K562 (cell line): Measurements from ENCODE around the gene ALOX5. TPM values are rescaled to one million over a fixed set of nuclear protein-coding genes. Genes with fewer than 3 reads are reported as not detected.
"Not testable (repeated sequence)": the region's sequence is repeated elsewhere in the genome, so short reads cannot be mapped to it uniquely, and the experiment has no call there.

Experiments
- ATAC-seq: fragments of 200-7000 bp; cut with Tn5 transposase; 3 replicates; pipeline ENCODE4 v1.9.1; 2020; ENCODE audit warnings: moderate library complexity
- BruUV-seq: library from RNA; stranded (reverse); fragments of 400-500 nt; replicated peaks from 2 replicates; lab custom pipeline; 2021; lab: Mats Ljungman, UMichigan
- CTCF ChIA-PET: fragments of 300-600 bp; formaldehyde crosslinking; extraction: SDS; loops from one replicate; lab custom pipeline; 2021; ENCODE audit warnings: low intra/inter-chr PET ratio; lab: Yijun Ruan, JAX
- POLR2A ChIA-PET: fragments of 300-600, 350-650 bp; sonication (Branson Sonifier 250); formaldehyde crosslinking; extraction: SDS; loops from one replicate; lab custom pipeline; 2021; ENCODE audit warnings: antibody characterized with exemption, inconsistent platforms; lab: Yijun Ruan, JAX
- DNase-seq, 4 experiments: peaks; one replicate each; pipeline versions ENCODE4 v3.0.0 to v3.0.0-alpha.2; 2011 to 2018; ENCODE audit warnings: low spot score in 3 of 4, mixed read lengths in 3 of 4; ENCODE audit errors: extremely low read depth in 1 of 4
- FAIRE-seq: peaks from 2 replicates; lab custom pipeline; 2011; peaks lifted over from hg19 to GRCh38; lab: Jason Lieb, UNC
- H2AFZ ChIP-seq: 2 replicates; pipeline ENCODE4 v1.6.0; 2011; ENCODE audit warnings: low read depth, low read length, control low read depth, inconsistent platforms
- H3K27ac ChIP-seq: fragments of 200-600 bp; 3 replicates; pipeline ENCODE4 v1.8.0; 2011; ENCODE audit warnings: low read depth, mild to moderate bottlenecking, control low read depth, inconsistent platforms, low read length, moderate library complexity, mixed read lengths; ENCODE audit errors: extremely low read depth
- H3K27me3 ChIP-seq, 2 experiments: fragments of 300-600 bp in 1 of 2; 2 replicates in 1 of 2; 3 replicates in 1 of 2; pipeline versions ENCODE4 v1.6.0 to v1.8.0; 2011; ENCODE audit warnings: inconsistent platforms in 2 of 2, low read length in 2 of 2, mild to moderate bottlenecking in 1 of 2, mixed read lengths in 1 of 2, moderate library complexity in 1 of 2; ENCODE audit not compliant: control insufficient read depth in 2 of 2, insufficient read depth in 2 of 2
- H3K36me3 ChIP-seq: fragments of 300-600 bp; 3 replicates; pipeline ENCODE4 v1.8.0; 2011; ENCODE audit warnings: mild to moderate bottlenecking, low read length, inconsistent platforms; ENCODE audit not compliant: control insufficient read depth, insufficient read depth
- H3K4me1 ChIP-seq, 2 experiments: fragments of 200-600 bp in 1 of 2; replicated peaks in 1 of 2; 2 replicates in 1 of 2; 3 replicates in 1 of 2; pipeline versions ENCODE4 v1.5.1 to v1.8.0; 2011; ENCODE audit warnings: inconsistent platforms in 2 of 2, low read length in 2 of 2, mild to moderate bottlenecking in 1 of 2, mixed read lengths in 1 of 2, moderate library complexity in 1 of 2; ENCODE audit not compliant: control insufficient read depth in 2 of 2, insufficient read depth in 2 of 2
- H3K4me2 ChIP-seq: 2 replicates; pipeline ENCODE4 v1.6.1; 2011; ENCODE audit warnings: low read length, control low read depth, inconsistent platforms, mixed read lengths; ENCODE audit not compliant: insufficient read depth
- H3K4me3 ChIP-seq: fragments of 200-600 bp; sonication (generic), shearing (Covaris generic); 2 replicates; pipeline ENCODE4 v1.5.1; 2016; ENCODE audit warnings: control low read depth, inconsistent platforms
- H3K79me2 ChIP-seq: fragments of 200-600 bp; 3 replicates; pipeline ENCODE4 v1.8.0; 2011; ENCODE audit warnings: low read length, inconsistent platforms; ENCODE audit not compliant: control insufficient read depth, insufficient read depth
- H3K9ac ChIP-seq, 2 experiments: 2 replicates each; pipeline versions ENCODE4 v1.6.0 to v1.6.1; 2011; ENCODE audit warnings: low read depth in 2 of 2, low read length in 2 of 2, control low read depth in 1 of 2, inconsistent platforms in 1 of 2, mild to moderate bottlenecking in 1 of 2, mixed read lengths in 1 of 2; ENCODE audit not compliant: insufficient read depth in 1 of 2
- H3K9me1 ChIP-seq: one replicate; pipeline ENCODE4 v1.6.0; 2011; ENCODE audit warnings: inconsistent platforms, mild to moderate bottlenecking, low read length, moderate library complexity; ENCODE audit not compliant: control insufficient read depth, insufficient read depth
- H3K9me3 ChIP-seq: replicated peaks from 2 replicates; pipeline ENCODE4 v1.5.1; 2011; ENCODE audit warnings: low read depth, low read length, inconsistent platforms; ENCODE audit not compliant: control insufficient read depth, insufficient read depth
- H4K20me1 ChIP-seq: replicated peaks from 2 replicates; pipeline ENCODE4 v1.6.1; 2011; ENCODE audit warnings: low read length, inconsistent platforms, mixed read lengths; ENCODE audit not compliant: control insufficient read depth, insufficient read depth
- WGBS: fragments of 100-300 bp; shearing (Covaris generic); methylation state at CpG from one replicate; pipeline ENCODE4 v1.1.6; 2016; ENCODE audit warnings: low coverage, mixed read lengths; ENCODE audit not compliant: insufficient coverage; ENCODE audit errors: missing lambda C conversion rate; 5-methylcytosine and 5-hydroxymethylcytosine counted together
- in situ Hi-C: fragments of 300-500 bp; cut with MboI; formaldehyde crosslinking; loops from 4 replicates; pipeline ENCODE4 v1.15.0; 2018; ENCODE audit warnings: inconsistent platforms, mixed read lengths
- intact Hi-C: fragments of 100-400 bp; cut with micrococcal nuclease; formaldehyde crosslinking; loops from 2 replicates; pipeline ENCODE4 v1.14.2; 2022
- polyA plus RNA-seq, 8 experiments: library from polyadenylated mRNA; depleted of rRNA in 4 of 8; stranded (reverse) in 5 of 8; unstranded in 3 of 8; fragments of >200 nt; fragmentation: Nextera tagmentation in 2 of 8; fragmentation: Illumina TruSeq in 1 of 8; extraction: Ambion mirVana in 2 of 8; extraction: Trizol in 1 of 8; gene quantifications; 2 replicates each; pipeline versions ENCODE4 v1.2.1 to v1.2.3, GENCODE V29; 2011 to 2014; ENCODE audit warnings: inconsistent platforms in 1 of 8, missing spikeins in 1 of 8
- total RNA-seq, 7 experiments: library from RNA; depleted of rRNA in 6 of 7; stranded (reverse); fragments of >200 nt in 6 of 7; fragmentation: Illumina TruSeq in 2 of 7; extraction: Trizol in 2 of 7; gene quantifications; 2 replicates each; pipeline versions ENCODE4 v1.2.1 to v1.2.3, GENCODE V29; 2011 to 2021; ENCODE audit warnings: low replicate concordance in 1 of 7

The ALOX5 gene
- total and polyA plus RNA-seq, 9 of the 15 experiments (the other 6 are each of a cell fraction or from before 2014, with no cell fraction given) = 0.10 to 2.4 (median 1.4) TPM

DNA sequence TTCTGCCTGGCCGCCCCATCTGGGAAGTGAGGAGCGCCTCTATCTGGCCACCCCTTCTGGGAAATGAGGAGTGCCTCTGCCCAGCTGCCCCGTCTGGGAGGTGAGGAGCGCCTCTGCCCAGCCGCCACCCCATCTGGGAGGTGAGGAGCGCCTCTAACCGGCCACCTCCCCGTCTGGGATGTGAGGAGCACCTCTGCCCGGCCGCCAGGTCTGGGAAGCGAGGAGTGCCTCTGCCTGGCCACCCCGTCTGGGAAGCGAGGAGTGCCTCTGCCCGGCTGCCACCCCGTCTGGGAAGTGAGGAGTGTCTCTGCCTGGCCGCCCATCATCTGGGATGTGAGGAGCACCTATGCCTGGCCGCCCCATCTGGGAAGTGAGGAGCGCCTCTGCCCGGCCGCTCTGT lies 26.6 kb upstream of the ALOX5 start:
- H3K9me1 ChIP-seq, FAIRE-seq, in situ Hi-C loops, H3K4me3 ChIP-seq, POLR2A ChIA-PET, H3K79me2 ChIP-seq, H3K9me3 ChIP-seq, DNase-seq, ATAC-seq, H3K4me2 ChIP-seq, H3K36me3 ChIP-seq, H3K27ac ChIP-seq, H3K27me3 ChIP-seq, CTCF ChIA-PET, BruUV-seq, intact Hi-C loops, H4K20me1 ChIP-seq, H2AFZ ChIP-seq, H3K9ac ChIP-seq, H3K4me1 ChIP-seq: not testable (repeated sequence)
- 26% methylated on average over 16 of the region's 20 CpGs for WGBS

DNA sequence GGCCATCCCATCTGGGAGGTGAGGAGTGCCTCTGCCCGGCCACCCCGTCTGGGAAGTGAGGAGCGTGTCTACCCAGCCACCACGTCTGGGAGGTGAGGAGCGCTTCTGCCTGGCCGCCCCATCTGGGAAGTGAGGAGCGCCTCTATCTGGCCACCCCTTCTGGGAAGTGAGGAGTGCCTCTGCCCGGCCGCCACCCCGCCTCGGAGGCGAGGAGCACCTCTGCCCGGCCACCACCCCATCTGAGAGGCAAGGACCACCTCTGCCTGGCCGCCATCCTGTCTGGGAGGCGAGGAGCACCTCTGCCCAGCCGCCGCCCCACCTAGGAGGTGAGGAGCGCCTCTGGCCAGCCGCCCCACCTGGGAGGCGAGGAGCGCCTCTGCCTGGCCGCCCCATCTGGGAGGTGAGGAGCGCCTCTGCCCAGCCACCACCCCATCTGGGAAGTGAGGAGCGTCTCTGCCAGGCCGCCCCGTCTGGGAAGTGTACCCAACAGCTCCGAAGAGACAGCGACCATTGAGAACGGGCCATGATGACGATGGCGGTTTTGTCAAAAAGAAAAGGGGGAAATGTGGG lies 25.7 kb upstream of the ALOX5 start:
- CTCF ChIA-PET, H4K20me1 ChIP-seq, H3K27me3 ChIP-seq, DNase-seq, H3K4me1 ChIP-seq, H2AFZ ChIP-seq, H3K4me3 ChIP-seq, H3K9me1 ChIP-seq, ATAC-seq, POLR2A ChIA-PET, H3K4me2 ChIP-seq, BruUV-seq, in situ Hi-C loops, H3K36me3 ChIP-seq, FAIRE-seq, intact Hi-C loops, H3K9ac ChIP-seq, H3K27ac ChIP-seq, H3K9me3 ChIP-seq, H3K79me2 ChIP-seq: not testable (repeated sequence)
- 32% methylated on average over 20 of the region's 31 CpGs for WGBS
